Motor neuron (in vitro differentiated cells): ENCODE results near the gene AGPAT2. TPM values are rescaled to one million over a fixed set of nuclear protein-coding genes. Genes with fewer than 3 reads are reported as not detected.

ENCODE experiments used
- total RNA-seq, 8 experiments: library from RNA; unstranded; fragments of 300-600 nt; gene quantifications; 2 replicates each; pipeline versions ENCODE4 v1.2.3 to v1.2.4, GENCODE V29; 2022

Gene AGPAT2
- total RNA-seq, 8 experiments from 2014 or later, result 1.5 to 19.7 (median 4.6) TPM

Other genes with a start within 250 kb of the AGPAT2 start
- 10 to 100 TPM in 2 of 8 experiments, 1 to 10 TPM in 6; 4.5 to 11.1 (median 8.6) TPM for gene INPP5E, start 247.6 kb downstream of the AGPAT2 start, total RNA-seq
- gene SEC16A, start 204.4 kb downstream of the AGPAT2 start, total RNA-seq, result 10 to 100 TPM; 21.8 to 59.1 (median 35.0) TPM
- 10 to 100 TPM in 7 of 8 experiments, 1 to 10 TPM in 1; 4.9 to 57.7 (median 17.6) TPM for gene NOTCH1, start 141.4 kb downstream of the AGPAT2 start, total RNA-seq
- 10 to 100 TPM in 3 of 8 experiments, 1 to 10 TPM in 1, under 1 TPM in 4; 0.50 to 21.9 (median 4.7) TPM for gene EGFL7, start 24.5 kb downstream of the AGPAT2 start, total RNA-seq
- 10 to 100 TPM in 6 of 8 experiments, 1 to 10 TPM in 1, under 1 TPM in 1; 0.92 to 44.3 (median 27.8) TPM for gene DIPK1B, start 25.1 kb upstream of the AGPAT2 start, total RNA-seq
- 1 to 10 TPM in 1 of 8 experiments, under 1 TPM in 7; 0.05 to 1.7 (median 0.38) TPM for gene LCN10, start 55.5 kb upstream of the AGPAT2 start, total RNA-seq
- gene LCN6, start 61.1 kb upstream of the AGPAT2 start, total RNA-seq, result under 1 TPM in 2 of 8 experiments, not detected in 6; 0.41 to 0.76 TPM
- gene LCN8, start 70.8 kb upstream of the AGPAT2 start, total RNA-seq, result under 1 TPM in 4 of 8 experiments, not detected in 4; 0.08 to 0.43 (median 0.22) TPM
- gene LCN15, start 77.1 kb upstream of the AGPAT2 start, total RNA-seq, result under 1 TPM in 5 of 8 experiments, not detected in 3; 0.21 to 0.43 (median 0.23) TPM
- 10 to 100 TPM; 21.7 to 92.7 (median 39.5) TPM for gene TMEM141, start 103.9 kb upstream of the AGPAT2 start, total RNA-seq
- gene CCDC183, start 108.9 kb upstream of the AGPAT2 start, total RNA-seq, result 1 to 10 TPM in 7 of 8 experiments, under 1 TPM in 1; 0.61 to 3.3 (median 2.5) TPM
- 10 to 100 TPM; 33.8 to 83.5 (median 39.5) TPM for gene RABL6, start 120.5 kb upstream of the AGPAT2 start, total RNA-seq
- gene AJM1, start 155.0 kb upstream of the AGPAT2 start, total RNA-seq, result 1 to 10 TPM; 1.2 to 5.5 (median 2.6) TPM
- 100 to 1,000 TPM; 134 to 366 (median 259) TPM for gene PHPT1, start 162.0 kb upstream of the AGPAT2 start, total RNA-seq
- gene MAMDC4, start 164.9 kb upstream of the AGPAT2 start, total RNA-seq, result 10 to 100 TPM in 1 of 8 experiments, 1 to 10 TPM in 7; 1.5 to 10.3 (median 4.7) TPM
- 100 to 1,000 TPM; 506 to 905 (median 719) TPM for gene EDF1, start 178.9 kb upstream of the AGPAT2 start, total RNA-seq
- gene TRAF2, start 199.1 kb upstream of the AGPAT2 start, total RNA-seq, result 10 to 100 TPM in 4 of 8 experiments, 1 to 10 TPM in 4; 6.8 to 18.4 (median 10.0) TPM